ENCODE data around the gene U2AF1.
"Not testable (repeated sequence)": the region's sequence is repeated elsewhere in the genome, so short reads cannot be mapped to it uniquely, and the experiment has no call there.

The U2AF1 gene, protein sequence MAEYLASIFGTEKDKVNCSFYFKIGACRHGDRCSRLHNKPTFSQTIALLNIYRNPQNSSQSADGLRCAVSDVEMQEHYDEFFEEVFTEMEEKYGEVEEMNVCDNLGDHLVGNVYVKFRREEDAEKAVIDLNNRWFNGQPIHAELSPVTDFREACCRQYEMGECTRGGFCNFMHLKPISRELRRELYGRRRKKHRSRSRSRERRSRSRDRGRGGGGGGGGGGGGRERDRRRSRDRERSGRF

DNA sequence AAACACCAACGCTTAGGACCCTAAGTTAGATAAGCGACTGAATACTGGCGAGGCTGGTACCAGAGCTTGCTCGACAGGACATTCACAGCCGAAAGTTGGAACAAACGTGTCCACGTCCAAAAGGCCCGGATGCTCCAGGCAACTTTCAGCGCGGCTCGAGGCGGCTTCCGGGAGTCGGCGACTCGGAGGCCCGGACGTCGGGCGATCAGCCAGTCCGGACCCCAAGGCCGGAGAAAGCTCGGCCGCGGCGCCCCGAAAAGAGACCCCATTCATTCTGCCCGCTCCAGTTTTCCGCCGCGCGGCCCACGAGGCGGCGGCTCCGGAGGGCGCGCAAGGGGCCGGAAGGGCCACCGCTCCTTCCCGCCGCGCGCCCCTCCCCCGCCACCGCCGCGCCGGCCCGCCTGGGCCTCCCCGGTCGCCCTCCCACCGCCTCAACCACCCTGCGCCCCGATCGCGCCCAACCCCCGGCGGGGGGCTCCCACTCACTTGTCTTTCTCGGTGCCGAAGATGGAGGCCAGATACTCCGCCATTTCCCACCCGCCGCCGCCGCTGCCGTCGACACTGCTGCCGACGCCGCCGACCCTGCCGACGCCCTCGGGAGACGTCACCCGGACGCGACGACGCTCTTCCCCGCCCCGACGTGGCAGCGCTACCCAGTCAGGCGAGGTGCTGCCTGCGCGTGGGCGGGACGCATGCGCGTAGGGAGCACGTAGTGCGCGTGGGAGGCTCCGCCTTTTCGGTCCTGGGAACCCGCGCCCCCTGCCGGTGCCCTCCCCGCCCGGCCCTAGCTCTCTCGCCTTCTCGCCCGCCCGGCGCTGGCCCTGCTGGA is at the start of gene U2AF1:
Gene U2AF1 (minus strand): TSS at position 606 of the 829 bp plus-strand sequence. CDS start 76 bp downstream, at position 530.
- peak; percentile 78 for FAIRE-seq
- not testable (repeated sequence) for DNase-seq (ENCODE audit: insufficient read length, low spot score)

DNA sequence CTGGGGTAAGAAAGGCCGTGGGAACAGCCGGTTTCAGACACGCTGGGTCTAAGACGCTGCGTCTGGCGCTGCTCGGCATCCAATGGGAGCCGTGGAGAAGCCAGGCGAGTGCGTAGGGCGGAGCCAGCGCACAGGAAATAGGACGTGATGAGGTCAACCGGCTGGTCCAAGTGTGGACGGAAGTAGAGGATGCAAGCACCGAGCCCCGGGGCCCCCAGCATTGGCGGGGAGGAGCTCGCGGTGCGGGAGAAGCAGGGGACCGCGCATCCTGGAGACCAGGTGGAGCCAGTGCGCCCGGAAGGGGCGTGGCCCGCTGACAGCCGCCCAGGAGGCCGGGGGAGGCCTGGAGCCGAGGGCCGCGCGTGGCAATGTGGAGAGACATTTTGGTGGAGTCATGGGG is 46.2 kb upstream of the U2AF1 start:
- DNase-seq (ENCODE audit: insufficient read length, low spot score); FAIRE-seq: not testable (repeated sequence)

DNA sequence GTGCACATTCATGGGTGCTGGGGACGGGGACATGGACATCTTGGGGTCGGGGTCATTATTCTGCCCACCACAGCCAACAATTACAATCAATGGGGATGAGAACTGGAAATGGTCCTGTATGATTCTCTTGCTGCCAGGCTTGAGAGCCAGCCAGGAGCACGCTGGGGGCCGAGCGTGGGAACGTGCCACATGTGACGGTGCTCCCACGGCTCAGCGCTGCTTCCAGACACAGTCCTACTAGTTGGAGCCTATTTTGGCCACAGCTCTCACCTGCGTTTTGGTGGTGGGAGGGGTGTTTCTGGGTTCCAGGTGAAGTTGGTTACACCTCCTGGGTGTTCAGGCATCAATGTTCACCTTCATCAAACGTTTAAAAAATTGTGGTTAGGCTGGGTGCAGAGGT is 42.0 kb upstream of the U2AF1 start:
- DNase-seq (ENCODE audit: insufficient read length, low spot score); FAIRE-seq: not testable (repeated sequence)

DNA sequence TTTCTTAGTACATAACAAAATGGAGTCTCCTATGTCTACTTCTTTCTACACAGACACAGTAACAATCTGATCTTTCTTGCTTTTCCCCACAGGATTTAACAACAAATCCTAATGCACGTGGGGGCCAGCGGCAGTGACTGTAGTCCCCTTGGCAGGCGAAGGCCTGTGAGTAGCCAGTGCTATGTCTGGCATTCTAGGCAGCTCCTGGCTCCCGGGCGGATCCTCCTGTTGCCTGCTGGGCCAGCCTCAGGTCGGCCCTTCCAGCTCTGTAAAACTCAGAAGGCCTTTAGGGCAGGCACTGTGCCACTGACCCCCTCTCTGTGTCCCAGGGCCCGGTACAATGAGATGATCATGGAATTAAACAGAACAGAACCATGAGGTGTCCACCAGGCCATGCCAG is 40.6 kb upstream of the U2AF1 start:
- FAIRE-seq; DNase-seq (ENCODE audit: insufficient read length, low spot score): not testable (repeated sequence)

DNA sequence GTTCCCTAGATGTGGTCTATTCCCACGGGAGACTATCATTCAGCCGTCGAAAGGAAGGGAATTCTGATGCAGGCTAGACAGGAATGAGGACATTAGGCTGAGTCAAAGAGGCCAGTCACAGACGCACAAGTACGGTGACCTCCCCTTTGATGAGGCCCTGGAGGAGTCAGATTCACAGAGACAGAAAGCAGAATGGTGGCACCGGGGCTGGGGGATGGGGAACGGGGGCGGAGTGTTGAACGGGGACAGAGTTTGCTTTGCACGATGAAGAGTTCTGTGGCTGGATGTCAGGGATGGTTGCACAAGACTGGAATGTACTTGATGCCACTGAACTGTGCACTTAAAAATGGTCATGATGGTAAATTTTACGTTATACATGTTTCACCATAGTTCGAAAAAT is 39.3 kb upstream of the U2AF1 start:
- not testable (repeated sequence) for DNase-seq (ENCODE audit: insufficient read length, low spot score); FAIRE-seq

DNA sequence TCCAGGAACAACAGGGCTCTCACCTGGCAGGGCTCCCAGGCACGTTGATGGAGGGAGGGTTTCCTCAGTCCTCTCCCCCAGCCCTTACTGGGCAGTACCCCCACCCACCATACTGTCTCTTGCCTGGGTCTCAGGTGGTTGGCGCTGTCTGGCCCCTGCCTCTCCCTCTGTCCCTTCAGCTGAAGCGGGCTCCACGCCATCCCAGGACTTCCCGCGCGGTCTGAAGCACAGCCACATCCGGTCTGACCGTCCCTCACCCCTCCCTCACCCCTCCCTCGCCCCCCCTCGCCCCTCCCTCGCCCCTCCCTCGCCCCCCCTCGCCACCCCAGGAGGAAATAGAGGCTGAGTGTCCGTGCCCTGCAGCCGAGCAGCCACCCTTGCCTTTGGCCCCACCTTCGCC is 34.0 kb upstream of the U2AF1 start:
- not testable (repeated sequence) for DNase-seq (ENCODE audit: insufficient read length, low spot score); FAIRE-seq

DNA sequence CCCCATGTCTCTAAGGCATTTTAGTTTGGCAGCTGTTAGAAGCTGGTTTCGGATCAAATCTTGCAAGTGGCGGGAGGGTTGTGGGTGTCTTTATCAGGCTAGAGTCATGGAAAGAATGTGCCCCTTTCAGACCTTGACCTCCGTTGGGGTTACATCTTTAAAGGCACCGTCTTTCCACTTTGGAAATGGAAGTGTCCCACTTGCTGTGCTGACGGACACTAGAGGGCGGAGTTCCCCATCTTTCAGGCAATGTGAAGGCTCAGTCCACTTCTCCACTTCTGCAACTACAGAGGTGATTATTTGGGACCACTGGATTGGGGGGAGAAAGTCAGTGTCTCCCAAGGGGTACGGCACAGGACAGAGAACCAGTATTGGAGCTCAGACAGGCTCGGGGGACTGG is 31.6 kb upstream of the U2AF1 start:
- not testable (repeated sequence) for DNase-seq (ENCODE audit: insufficient read length, low spot score)
- peak; percentile 94 for FAIRE-seq

DNA sequence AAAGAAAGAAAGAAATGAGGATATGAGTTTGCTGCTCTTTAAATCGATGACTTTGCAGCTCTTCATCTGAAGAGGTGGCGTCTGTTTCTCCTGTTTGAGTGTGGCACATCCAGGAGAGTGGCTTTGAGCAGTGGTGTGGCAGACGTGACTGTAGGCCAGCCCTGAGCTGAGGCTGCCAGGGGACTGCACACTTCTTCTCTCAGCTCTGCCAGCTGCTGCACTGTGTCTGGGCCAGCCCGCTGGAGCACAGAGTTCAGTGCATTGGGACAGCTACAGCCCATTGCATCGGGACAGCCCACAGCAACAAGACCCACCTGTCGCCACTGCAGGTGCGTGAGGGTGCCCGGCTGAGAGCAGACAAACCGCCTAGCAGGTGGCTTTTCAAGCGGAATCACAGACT is 27.1 kb upstream of the U2AF1 start:
- DNase-seq (ENCODE audit: insufficient read length, low spot score); FAIRE-seq: not testable (repeated sequence)

DNA sequence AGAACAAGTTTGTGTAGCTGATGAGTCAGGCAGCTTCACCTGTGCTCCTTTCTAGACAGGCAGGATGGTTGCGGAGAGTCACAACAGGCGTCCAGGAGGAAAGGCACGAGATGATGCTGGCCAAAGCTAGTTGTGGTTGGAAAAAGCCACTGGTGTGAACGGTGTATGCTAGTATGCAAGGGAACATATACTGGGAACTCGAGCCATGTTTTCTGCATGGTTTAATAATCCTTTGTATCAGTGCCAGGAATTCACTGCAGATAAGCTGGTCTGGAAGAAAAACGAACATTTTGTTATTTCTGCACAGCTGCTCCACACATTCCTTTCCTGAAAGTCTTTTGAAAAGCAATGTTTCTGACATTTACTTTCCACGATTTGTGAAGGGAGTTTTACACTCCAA is 22.7 kb upstream of the U2AF1 start:
- not testable (repeated sequence) for DNase-seq (ENCODE audit: insufficient read length, low spot score); FAIRE-seq

DNA sequence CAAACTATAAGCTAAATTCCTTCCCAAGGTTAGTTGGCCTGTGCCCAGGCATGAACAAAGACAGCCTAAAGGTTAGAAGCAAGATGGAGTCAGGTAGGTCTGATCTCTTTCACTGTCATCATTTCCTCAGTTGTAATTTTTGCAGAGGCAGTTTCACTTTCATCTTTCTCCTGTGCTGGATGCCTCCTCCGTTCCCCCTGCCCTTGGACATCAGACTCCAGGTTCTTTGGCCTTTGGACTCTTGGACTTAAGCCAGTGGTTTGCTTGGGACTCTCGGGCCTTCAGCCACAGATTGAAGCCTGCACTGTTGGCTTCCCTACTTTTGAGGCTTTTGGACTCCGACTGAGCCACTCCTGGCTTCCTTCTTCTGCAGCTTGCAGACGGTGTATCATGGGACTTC is 8.6 kb upstream of the U2AF1 start:
- FAIRE-seq; DNase-seq (ENCODE audit: insufficient read length, low spot score): not testable (repeated sequence)

DNA sequence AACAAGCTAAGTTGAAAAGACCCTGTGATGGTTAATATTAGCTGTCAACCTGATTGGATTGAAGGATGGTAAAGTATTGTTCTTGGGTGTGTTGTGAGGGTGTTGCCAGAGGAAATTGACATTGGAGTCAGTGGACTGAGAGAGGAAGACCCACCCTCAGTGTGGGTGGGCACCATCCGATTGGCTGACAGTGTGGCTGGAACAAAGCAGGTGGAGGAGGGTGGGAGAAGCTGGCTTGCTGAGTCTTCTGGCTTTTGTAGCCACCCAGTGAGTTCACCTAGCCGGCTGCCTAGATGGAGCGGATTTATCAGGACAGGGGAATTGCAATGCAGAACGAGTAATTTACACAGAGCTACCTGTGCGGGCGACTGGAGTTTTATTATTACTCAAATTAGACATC is 7.1 kb upstream of the U2AF1 start:
- not testable (repeated sequence) for DNase-seq (ENCODE audit: insufficient read length, low spot score); FAIRE-seq

DNA sequence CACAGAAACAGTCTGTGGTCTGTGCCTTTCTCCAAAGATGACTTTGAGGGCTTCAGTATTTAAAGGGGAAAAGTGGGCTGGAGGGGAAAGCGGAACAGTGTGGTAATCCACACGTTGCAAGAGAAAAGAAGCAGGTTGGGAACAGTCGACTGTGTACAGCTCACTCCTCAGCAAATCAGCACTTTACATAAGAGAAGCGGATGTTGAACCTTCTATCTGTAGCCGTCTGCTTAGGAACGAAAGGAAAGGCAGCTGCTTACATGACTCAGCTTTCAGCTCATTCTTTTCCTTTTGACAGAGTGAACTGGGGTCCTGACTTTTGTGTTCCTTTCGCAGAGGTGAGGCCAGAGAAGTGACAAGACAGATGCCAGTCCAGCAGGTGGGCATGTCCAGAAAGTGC is 1.6 kb upstream of the U2AF1 start:
- not testable (repeated sequence) for DNase-seq (ENCODE audit: insufficient read length, low spot score)
- FAIRE-seq, result peak; percentile 88

DNA sequence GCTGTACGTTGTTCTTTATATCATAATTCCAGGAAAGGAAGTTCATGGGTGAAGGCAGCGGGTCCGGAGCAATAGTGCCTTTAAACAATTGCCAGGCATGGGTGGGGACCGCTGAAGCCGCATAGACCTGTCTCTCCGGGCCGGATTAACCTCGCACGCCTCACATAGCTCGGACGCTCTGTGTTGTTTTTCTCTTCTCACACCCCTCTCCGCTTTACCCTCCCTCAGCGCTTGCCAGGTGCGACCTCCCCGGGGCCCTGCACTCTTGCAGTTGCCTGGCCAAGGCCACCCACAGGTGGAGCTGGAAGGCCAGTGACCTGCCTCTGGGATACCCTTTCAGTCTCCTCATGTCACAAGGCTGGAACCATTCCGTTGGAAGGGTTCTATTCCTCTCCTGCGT is 807 bp upstream of the U2AF1 start:
- not testable (repeated sequence) for DNase-seq (ENCODE audit: insufficient read length, low spot score)
- peak; percentile 14 for FAIRE-seq

DNA sequence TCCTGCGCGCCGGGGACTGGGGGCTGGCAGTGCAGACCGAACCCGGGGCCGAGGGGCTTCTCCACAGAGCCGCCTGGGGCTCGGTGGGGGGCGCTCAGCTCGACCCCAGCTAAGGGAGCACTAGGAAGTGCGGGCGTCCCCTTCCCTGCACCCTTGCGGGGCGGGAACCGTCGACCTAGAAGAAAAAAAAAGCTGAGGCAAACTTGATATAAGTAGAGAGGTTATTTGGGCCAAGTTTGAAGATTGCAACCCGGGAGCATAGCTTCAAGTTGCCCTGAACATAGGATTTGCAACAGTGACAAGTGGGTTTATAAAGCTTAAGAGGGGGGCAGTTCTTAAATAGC is 396 bp upstream of the U2AF1 start:
- DNase-seq (ENCODE audit: insufficient read length, low spot score); FAIRE-seq: not testable (repeated sequence)

DNA sequence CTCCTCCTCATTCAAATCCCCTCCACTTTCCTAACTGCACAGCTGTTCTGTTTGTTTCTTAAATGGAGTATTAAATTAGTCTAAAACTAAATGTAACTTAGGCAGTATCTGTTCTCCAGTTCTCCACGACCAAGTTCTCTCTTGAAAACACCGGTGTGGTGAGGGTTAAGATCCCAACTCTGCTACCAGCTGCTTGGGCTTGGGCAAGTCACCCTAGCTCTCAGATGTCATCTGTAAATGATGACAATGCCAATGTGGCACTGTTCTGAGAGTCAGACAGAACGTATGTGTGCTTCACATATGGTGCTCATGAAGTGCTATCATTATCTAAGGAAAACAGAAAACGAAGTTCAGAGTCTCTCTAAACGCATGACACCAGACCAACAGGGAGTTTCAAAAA is 2.7 kb downstream of the U2AF1 start:
- FAIRE-seq, result not testable (repeated sequence)

DNA sequence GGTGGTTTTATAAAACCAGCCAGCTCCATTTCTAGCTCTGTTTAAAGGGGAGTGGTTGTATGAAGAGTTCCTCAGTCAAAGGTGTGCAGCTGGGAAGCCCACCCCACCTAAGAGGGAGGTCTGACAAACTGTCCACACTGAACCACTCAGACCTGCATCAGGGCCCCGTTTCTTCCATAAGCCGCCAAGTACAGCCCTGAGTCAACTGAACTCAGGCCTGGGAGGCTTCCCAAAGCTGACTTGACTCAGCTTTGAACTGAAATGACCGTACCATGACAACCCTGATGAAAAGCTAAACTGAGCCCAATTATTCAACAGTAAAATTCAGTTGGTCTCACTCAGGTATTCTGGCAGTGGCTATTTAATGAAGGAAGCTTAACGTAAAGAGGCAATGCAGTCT is 5.1 kb downstream of the U2AF1 start:
- not testable (repeated sequence) for FAIRE-seq; DNase-seq (ENCODE audit: insufficient read length, low spot score)

More for the DNA sequence above, 2.7 kb downstream of the U2AF1 start:
- DNase-seq (ENCODE audit: insufficient read length, low spot score), result not testable (repeated sequence)

DNA sequence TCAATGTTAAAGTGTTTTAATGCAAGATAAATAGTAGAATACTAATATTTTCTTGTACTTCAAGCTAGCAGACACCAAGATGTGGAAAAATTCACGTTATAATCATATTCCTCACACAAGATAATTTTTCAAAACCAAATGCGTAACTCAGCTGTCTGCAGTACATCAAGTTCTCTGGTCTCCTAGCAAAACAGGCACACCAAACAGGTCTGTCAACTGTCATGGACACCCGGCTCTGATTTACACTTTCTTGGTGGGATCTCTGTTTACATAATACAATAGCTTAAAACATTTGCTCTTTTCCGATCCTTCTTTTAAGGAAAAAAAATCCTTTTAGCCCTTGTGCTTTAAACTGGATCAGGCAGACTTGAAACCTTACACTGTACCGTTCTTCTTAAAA is 5.7 kb downstream of the U2AF1 start:
- FAIRE-seq; DNase-seq (ENCODE audit: insufficient read length, low spot score): not testable (repeated sequence)

DNA sequence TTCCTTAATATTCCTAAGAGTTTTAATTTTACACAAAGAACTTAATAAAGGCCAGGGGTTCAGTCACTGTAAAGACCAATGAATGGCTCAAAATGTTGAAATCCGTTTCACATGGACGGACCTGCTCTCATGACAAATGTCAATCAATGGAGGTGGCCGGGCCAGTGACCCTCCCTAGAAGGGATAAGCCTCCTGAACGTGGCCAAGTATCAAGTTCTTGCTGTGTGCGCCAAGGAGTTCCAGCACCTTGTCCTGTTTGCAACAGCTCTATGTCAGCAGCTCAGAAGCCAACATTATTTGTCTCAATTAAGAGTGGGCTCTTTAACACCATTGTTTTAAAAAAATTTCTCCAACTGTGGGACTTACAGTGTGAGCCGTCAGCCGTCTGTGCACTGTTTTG is 6.4 kb downstream of the U2AF1 start:
- DNase-seq (ENCODE audit: insufficient read length, low spot score); FAIRE-seq: not testable (repeated sequence)

DNA sequence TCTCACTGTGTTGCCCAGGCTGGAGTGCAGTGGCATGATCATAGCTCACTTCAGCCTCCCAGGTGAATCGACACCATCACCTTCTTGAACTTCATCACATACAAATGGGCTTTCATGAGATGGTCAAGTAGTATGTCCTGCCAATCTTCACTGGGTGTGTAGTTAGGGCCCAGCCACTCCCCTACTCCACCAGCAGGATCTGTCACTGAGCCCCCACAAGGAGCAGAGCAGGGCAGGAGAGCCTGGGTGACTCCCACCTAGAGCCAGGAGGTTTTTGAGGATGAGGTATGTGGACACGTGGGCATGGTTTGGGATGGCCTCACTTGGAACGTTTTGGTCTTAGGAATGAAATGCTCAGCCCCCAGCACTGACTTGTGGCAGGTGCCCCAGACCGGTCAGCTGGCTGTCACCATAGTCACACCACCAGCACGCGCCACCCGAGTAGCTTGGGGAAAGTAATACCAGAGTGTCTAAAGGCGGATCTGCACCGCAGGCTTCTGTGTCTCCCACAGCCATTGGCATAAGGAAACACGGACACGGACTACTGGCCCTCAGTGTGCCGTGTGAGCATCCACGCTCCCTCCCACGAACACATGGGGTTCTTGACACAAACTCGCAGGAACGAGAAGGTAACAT is 15.3 kb downstream of the U2AF1 start:
- FAIRE-seq; DNase-seq (ENCODE audit: insufficient read length, low spot score): not testable (repeated sequence)

DNA sequence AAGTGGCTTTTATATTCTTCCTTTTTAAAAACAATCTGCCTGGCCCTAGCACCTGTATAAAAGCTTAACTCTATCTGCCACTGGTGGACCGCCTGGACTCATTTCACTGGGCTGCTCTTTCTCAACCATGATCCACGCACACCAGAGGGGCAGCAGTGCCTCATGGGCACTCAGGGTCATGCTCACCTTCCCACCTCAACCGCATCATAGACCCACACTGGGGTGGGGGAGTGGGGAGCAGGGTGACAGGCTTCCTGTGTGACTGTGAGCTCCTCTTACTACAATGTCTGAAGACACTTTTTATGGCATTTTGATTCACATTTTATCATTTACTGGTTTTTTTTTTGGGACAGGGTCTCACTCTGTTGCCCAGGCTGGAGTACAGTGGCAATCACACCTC is 16.4 kb downstream of the U2AF1 start:
- FAIRE-seq; DNase-seq (ENCODE audit: insufficient read length, low spot score): not testable (repeated sequence)

DNA sequence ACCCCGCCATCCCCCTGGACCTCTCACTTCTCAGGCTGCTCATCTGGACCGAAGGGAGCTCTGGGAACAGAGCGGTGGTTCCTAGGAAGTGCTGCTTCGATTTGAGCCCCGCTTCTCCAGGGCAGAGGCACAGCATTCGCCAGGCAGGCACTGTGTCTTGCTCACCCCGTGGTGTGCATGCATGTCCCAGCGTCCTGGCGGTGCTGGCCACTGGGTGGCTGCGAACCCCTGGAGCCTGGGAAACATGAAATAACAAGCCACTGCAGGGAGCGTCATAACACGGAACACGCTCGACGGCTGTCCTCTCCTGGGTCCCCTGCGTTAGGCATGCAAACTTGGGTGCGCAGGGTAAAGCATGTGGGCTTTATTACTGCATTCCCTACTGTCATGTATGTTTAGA is 17.9 kb downstream of the U2AF1 start:
- FAIRE-seq; DNase-seq (ENCODE audit: insufficient read length, low spot score): not testable (repeated sequence)
